Parathyroid adenoma (tissue), 2 donors: ENCODE results near the gene CLCN7.

Source experiments
- H2AFZ ChIP-seq: fragments of 300-600 bp; sonication (generic); one replicate; pipeline ENCODE4 v1.7.0; 2017; ENCODE audit warnings: antibody characterized with exemption, mild to moderate bottlenecking
- H3K27ac ChIP-seq: fragments of 300-600 bp; sonication (generic); one replicate; pipeline ENCODE4 v1.7.0; 2017
- H3K27me3 ChIP-seq: fragments of 300-600 bp; sonication (generic); one replicate; pipeline ENCODE4 v1.7.0; 2017; ENCODE audit warnings: low read length; ENCODE audit not compliant: control insufficient read depth, insufficient read depth
- H3K36me3 ChIP-seq: fragments of 300-600 bp; sonication (generic); one replicate; pipeline ENCODE4 v1.7.0; 2017; ENCODE audit warnings: low read length; ENCODE audit not compliant: control insufficient read depth, insufficient read depth
- H3K4me1 ChIP-seq: fragments of 300-600 bp; sonication (generic); one replicate; pipeline ENCODE4 v1.7.0; 2017; ENCODE audit warnings: control low read depth
- H3K4me2 ChIP-seq: fragments of 300-600 bp; sonication (generic); one replicate; pipeline ENCODE4 v1.7.0; 2017; ENCODE audit warnings: low read length
- H3K4me3 ChIP-seq: fragments of 300-600 bp; sonication (generic); one replicate; pipeline ENCODE4 v1.7.0; 2017; ENCODE audit warnings: low read depth, low read length
- H3K79me2 ChIP-seq: fragments of 300-600 bp; sonication (generic); one replicate; pipeline ENCODE4 v1.7.0; 2017; ENCODE audit warnings: control low read depth
- H3K9ac ChIP-seq: fragments of 300-600 bp; sonication (generic); one replicate; pipeline ENCODE4 v1.7.0; 2017; ENCODE audit warnings: mild to moderate bottlenecking
- H3K9me3 ChIP-seq: fragments of 300-600 bp; sonication (generic); one replicate; pipeline ENCODE4 v1.7.0; 2017; ENCODE audit warnings: low read length; ENCODE audit not compliant: control insufficient read depth
- CTCF ChIP-seq: fragments of 300-600 bp; sonication (generic); IDR thresholded peaks from one replicate; pipeline ENCODE4 v1.7.0; 2017; ENCODE audit warnings: antibody characterized with exemption, mild to moderate bottlenecking
- donor health status: primary hyperparathyroidism.

Gene CLCN7

GRCh38 chr16:1474082-1474795, 589 bp downstream of the CLCN7 start:
- no peak overlapping the region for H3K9ac ChIP-seq
- no peak overlapping the region for H3K27ac ChIP-seq
- no peaks in the 10 kb centered on the region for H3K27me3 ChIP-seq
- peaks cover 20% of the 10 kb centered on the region for H3K79me2 ChIP-seq
- H3K36me3 ChIP-seq: no peaks in the 10 kb centered on the region
- no peaks in the 10 kb centered on the region for H3K9me3 ChIP-seq
- peak overlapping the region; percentile 99 for H3K4me2 ChIP-seq
- peak overlapping the region; percentile 96 for H3K4me3 ChIP-seq
- TF ChIP-seq CTCF: no peak
- H3K4me1 ChIP-seq: peaks cover 4% of the 10 kb centered on the region
- H2AFZ ChIP-seq: peak overlapping the region; percentile 90

- no peak overlapping the region for H3K4me3 ChIP-seq
- no peaks in the 10 kb centered on the region for H3K9me3 ChIP-seq
- peaks cover 25% of the 10 kb centered on the region for H3K79me2 ChIP-seq
- no peaks in the 10 kb centered on the region for H3K27me3 ChIP-seq
- H3K27ac ChIP-seq: no peak overlapping the region
- TF ChIP-seq CTCF: no peak
- no peak overlapping the region for H3K4me2 ChIP-seq
- no peak overlapping the region for H2AFZ ChIP-seq
- no peaks in the 10 kb centered on the region for H3K36me3 ChIP-seq
- H3K9ac ChIP-seq: no peak overlapping the region
- H3K4me1 ChIP-seq: peaks cover 4% of the 10 kb centered on the region
Measured at GRCh38 chr16:1472974-1473373, 1.9 kb downstream of the CLCN7 start.

- Histone ChIP-seq H3K4me2 (no peak overlapping the region), H2AFZ (no peak overlapping the region), H3K4me1 (peaks cover 4% of the 10 kb centered on the region), H3K9ac (no peak overlapping the region), H3K79me2 (peaks cover 36% of the 10 kb centered on the region), H3K27me3 (no peaks in the 10 kb centered on the region), H3K9me3 (no peaks in the 10 kb centered on the region), H3K27ac (no peak overlapping the region), H3K4me3 (no peak overlapping the region), H3K36me3 (no peaks in the 10 kb centered on the region)
- TF ChIP-seq CTCF: no peak
Measured at GRCh38 chr16:1471569-1472194, 3.1 kb downstream of the CLCN7 start.

- Histone ChIP-seq H3K4me3 (no peak overlapping the region), H3K27ac (no peak overlapping the region), H3K9ac (no peak overlapping the region), H3K36me3 (no peaks in the 10 kb centered on the region), H3K27me3 (no peaks in the 10 kb centered on the region), H3K4me1 (peaks cover 4% of the 10 kb centered on the region), H3K79me2 (peaks cover 45% of the 10 kb centered on the region), H3K9me3 (no peaks in the 10 kb centered on the region), H3K4me2 (no peak overlapping the region), H2AFZ (no peak overlapping the region)
- TF ChIP-seq CTCF: no peak
Measured at GRCh38 chr16:1470481-1471251, 4.2 kb downstream of the CLCN7 start.
